H1 (cell line): ENCODE measurements around the gene P4HB. TPM values are rescaled to one million over a fixed set of nuclear protein-coding genes. Genes with fewer than 3 reads are reported as not detected.
A peak's percentile ranks its signal among the peaks of the same experiment; 100 is the strongest.

Experiments
- CTCF ChIA-PET: fragments of 300-600 bp; sonication (Branson Sonifier 250); formaldehyde crosslinking; loops from one replicate; lab custom pipeline; 2021; ENCODE audit not compliant: partially characterized antibody; lab: Charles Lee
- POLR2A ChIA-PET: fragments of 300-600 bp; sonication (Branson Sonifier 250); formaldehyde crosslinking; loops from one replicate; lab custom pipeline; 2021; ENCODE audit warnings: inconsistent platforms; ENCODE audit not compliant: partially characterized antibody; lab: Charles Lee
- DNase-seq, 2 experiments: peaks; one replicate each; pipeline versions ENCODE4 v3.0.0 to v3.0.0-alpha.2; 2010 to 2022; ENCODE audit warnings: low spot score in 2 of 2, low read depth in 1 of 2, mixed read lengths in 1 of 2
- FAIRE-seq: peaks from 2 replicates; lab custom pipeline; 2011; peaks lifted over from hg19 to GRCh38; lab: Jason Lieb, UNC
- H2AFZ ChIP-seq: 2 replicates; pipeline ENCODE4 v1.8.1; 2012; ENCODE audit warnings: low read length, inconsistent platforms
- H2AK5ac ChIP-seq: 2 replicates; pipeline ENCODE4 v1.6.1; 2013; ENCODE audit warnings: low read depth, low read length
- H2BK120ac ChIP-seq: replicated peaks from 2 replicates; pipeline ENCODE3; 2013; ENCODE audit warnings: low read depth, low read length, inconsistent platforms
- H2BK12ac ChIP-seq: 2 replicates; pipeline ENCODE4 v1.6.1; 2013; ENCODE audit warnings: low read depth, low read length
- H2BK15ac ChIP-seq: 2 replicates; pipeline ENCODE4 v1.6.1; 2013; ENCODE audit warnings: low read length
- H2BK20ac ChIP-seq: 2 replicates; pipeline ENCODE4 v1.6.1; 2013; ENCODE audit warnings: low read length
- H2BK5ac ChIP-seq: 2 replicates; pipeline ENCODE4 v1.6.1; 2013; ENCODE audit warnings: low read depth, low read length
- H3K14ac ChIP-seq: 2 replicates; pipeline ENCODE4 v1.6.1; 2013; ENCODE audit warnings: inconsistent platforms; ENCODE audit not compliant: insufficient read length
- H3K18ac ChIP-seq: 2 replicates; pipeline ENCODE4 v1.6.1; 2013; ENCODE audit warnings: low read length; ENCODE audit errors: extremely low read depth
- H3K23ac ChIP-seq: 2 replicates; pipeline ENCODE4 v1.6.1; 2013; ENCODE audit warnings: inconsistent platforms; ENCODE audit not compliant: insufficient read length
- H3K23me2 ChIP-seq: 2 replicates; pipeline ENCODE4 v1.6.1; 2013; ENCODE audit warnings: low read depth, low read length
- H3K27ac ChIP-seq: 2 replicates; pipeline ENCODE4 v1.6.1; 2011; ENCODE audit warnings: low read depth, low read length, inconsistent platforms
- H3K27me3 ChIP-seq, 4 experiments: replicated peaks in 1 of 4; 1 replicate in 1 of 4; 2 replicates in 3 of 4; pipeline versions ENCODE4 v1.6.1 to v1.8.1; 2011 to 2013; ENCODE audit warnings: low read length in 3 of 4, mild to moderate bottlenecking in 3 of 4, inconsistent platforms in 2 of 4, mixed read lengths in 2 of 4, moderate library complexity in 1 of 4; ENCODE audit not compliant: control insufficient read depth in 3 of 4, insufficient read depth in 3 of 4; ENCODE audit errors: extremely low read depth in 1 of 4
- H3K36me3 ChIP-seq, 4 experiments: 2 replicates each; pipeline versions ENCODE4 v1.6.1 to v1.8.1; 2011 to 2013; ENCODE audit warnings: mild to moderate bottlenecking in 4 of 4, low read length in 3 of 4, moderate library complexity in 2 of 4, control low read depth in 1 of 4, inconsistent platforms in 1 of 4; ENCODE audit not compliant: insufficient read depth in 4 of 4, control insufficient read depth in 2 of 4
- H3K4ac ChIP-seq: replicated peaks from 2 replicates; pipeline ENCODE3; 2013; ENCODE audit warnings: low read length, low read depth, mixed read lengths, inconsistent platforms; ENCODE audit not compliant: insufficient read length
- H3K4me1 ChIP-seq, 4 experiments: replicated peaks in 1 of 4; 1 replicate in 1 of 4; 2 replicates in 3 of 4; pipeline versions ENCODE4 v1.6.1 to v1.8.1; 2011 to 2013; ENCODE audit warnings: low read length in 3 of 4, inconsistent platforms in 2 of 4, mixed read lengths in 1 of 4; ENCODE audit not compliant: insufficient read depth in 4 of 4, control insufficient read depth in 3 of 4
- H3K4me2 ChIP-seq, 2 experiments: 2 replicates each; pipeline versions ENCODE4 v1.6.1 to v1.8.1; 2011 to 2013; ENCODE audit warnings: low read depth in 2 of 2, low read length in 2 of 2, control low read depth in 1 of 2, inconsistent platforms in 1 of 2, mild to moderate bottlenecking in 1 of 2; ENCODE audit not compliant: insufficient read depth in 1 of 2
- H3K4me3 ChIP-seq, 4 experiments: fragments of 200-600, 300-600 bp in 1 of 4; sonication (generic), shearing (Covaris generic), sonication (Bioruptor Twin) in 1 of 4; 2 replicates each; pipeline versions ENCODE4 v1.5.1 to v1.8.1; 2011 to 2016; ENCODE audit warnings: low read length in 4 of 4, low read depth in 3 of 4, control low read depth in 2 of 4, inconsistent platforms in 2 of 4, mild to moderate bottlenecking in 2 of 4, mixed read lengths in 1 of 4, moderate library complexity in 1 of 4; ENCODE audit not compliant: insufficient read depth in 2 of 4; ENCODE audit errors: extremely low read depth in 1 of 4
- H3K56ac ChIP-seq: replicated peaks from 2 replicates; pipeline ENCODE3; 2013; ENCODE audit warnings: low read depth, mild to moderate bottlenecking, mixed read lengths, low read length, inconsistent platforms; ENCODE audit not compliant: insufficient read length
- H3K79me1 ChIP-seq: 2 replicates; pipeline ENCODE4 v1.6.1; 2013; ENCODE audit warnings: low read depth, low read length, control low read depth
- H3K79me2 ChIP-seq, 2 experiments: 2 replicates each; pipeline versions ENCODE4 v1.6.1 to v1.8.1; 2012 to 2013; ENCODE audit warnings: low read length in 2 of 2, mild to moderate bottlenecking in 2 of 2, inconsistent platforms in 1 of 2; ENCODE audit not compliant: insufficient read depth in 2 of 2, control insufficient read depth in 1 of 2
- H3K9ac ChIP-seq, 4 experiments: replicated peaks in 1 of 4; 1 replicate in 1 of 4; 2 replicates in 3 of 4; pipeline versions ENCODE4 v1.6.1 to v1.8.1; 2011 to 2013; ENCODE audit warnings: low read depth in 3 of 4, low read length in 3 of 4, control low read depth in 2 of 4, mild to moderate bottlenecking in 2 of 4, moderate library complexity in 2 of 4, inconsistent platforms in 1 of 4; ENCODE audit errors: extremely low read depth in 1 of 4
- H3K9me3 ChIP-seq, 2 experiments: 2 replicates each; pipeline versions ENCODE4 v1.6.1 to v1.8.1; 2012 to 2013; ENCODE audit warnings: mild to moderate bottlenecking in 2 of 2, moderate library complexity in 2 of 2, control low read depth in 1 of 2, inconsistent platforms in 1 of 2, low read depth in 1 of 2, low read length in 1 of 2, mixed read lengths in 1 of 2; ENCODE audit not compliant: insufficient read depth in 2 of 2
- H4K20me1 ChIP-seq, 2 experiments: replicated peaks in 1 of 2; 2 replicates each; pipeline versions ENCODE3 to v1.8.1; 2011 to 2013; ENCODE audit warnings: inconsistent platforms in 2 of 2, low read length in 2 of 2, mild to moderate bottlenecking in 1 of 2; ENCODE audit not compliant: insufficient read depth in 2 of 2, control insufficient read depth in 1 of 2
- H4K5ac ChIP-seq: 2 replicates; pipeline ENCODE4 v1.6.1; 2013; ENCODE audit warnings: low read length, low read depth, mixed read lengths, inconsistent platforms; ENCODE audit not compliant: insufficient read length
- H4K8ac ChIP-seq: 2 replicates; pipeline ENCODE4 v1.8.0; 2013; ENCODE audit warnings: mild to moderate bottlenecking, moderate library complexity, low read length, inconsistent platforms; ENCODE audit not compliant: insufficient read depth; ENCODE audit errors: extremely low read depth
- H4K91ac ChIP-seq: replicated peaks from 2 replicates; pipeline ENCODE3; 2013; ENCODE audit warnings: low read length, mixed read lengths, inconsistent platforms; ENCODE audit not compliant: insufficient read length
- ATF3 ChIP-seq: IDR thresholded peaks from 2 replicates; pipeline ENCODE4 v1.6.1; 2011; ENCODE audit warnings: low read depth, mild to moderate bottlenecking, low read length; ENCODE audit not compliant: insufficient read depth
- CBX5 ChIP-seq: fragments of 300-800, 300-1000 bp; sonication (generic); IDR thresholded peaks from 2 replicates; pipeline ENCODE4 v1.7.1; 2016; ENCODE audit warnings: antibody characterized with exemption, low read length, low read depth
- CHD2 ChIP-seq: IDR thresholded peaks from 2 replicates; pipeline ENCODE4 v1.6.1; 2012; ENCODE audit warnings: low read length, improper control_type of control experiment
- CREB1 ChIP-seq: IDR thresholded peaks from 2 replicates; pipeline ENCODE4 v1.6.1; 2012; ENCODE audit warnings: inconsistent platforms
- JUND ChIP-seq: IDR thresholded peaks from 2 replicates; pipeline ENCODE4 v1.6.1; 2011; ENCODE audit warnings: mild to moderate bottlenecking, improper control_type of control experiment, low read length
- KDM1A ChIP-seq: fragments of 200-600, 300-600 bp; sonication (generic); IDR thresholded peaks from 2 replicates; pipeline ENCODE4 v1.7.1; 2016; ENCODE audit warnings: mild to moderate bottlenecking, low read length, borderline replicate concordance
- RAD21 ChIP-seq, 2 experiments: IDR thresholded peaks in 1 of 2; conservative IDR thresholded peaks in 1 of 2; 2 replicates each; pipeline ENCODE4 v1.6.1; 2011; ENCODE audit warnings: low read depth in 2 of 2, low read length in 2 of 2, improper control_type of control experiment in 1 of 2, inconsistent platforms in 1 of 2, mild to moderate bottlenecking in 1 of 2, moderate library complexity in 1 of 2
- SIN3A ChIP-seq, 2 experiments: IDR thresholded peaks in 1 of 2; conservative IDR thresholded peaks in 1 of 2; 2 replicates each; pipeline ENCODE4 v1.6.1; 2011 to 2012; ENCODE audit warnings: low read length in 2 of 2, improper control_type of control experiment in 1 of 2, low read depth in 1 of 2, mild to moderate bottlenecking in 1 of 2
- USF2 ChIP-seq: IDR thresholded peaks from 2 replicates; pipeline ENCODE4 v1.6.1; 2011; ENCODE audit warnings: low read length, improper control_type of control experiment
- WGBS, 2 experiments: shearing (Covaris generic) in 1 of 2; methylation state at CpG; one replicate each; pipeline versions ENCODE4 v1.1.6 to v1.1.7; 2013 to 2015; ENCODE audit warnings: low lambda C conversion rate in 2 of 2, mixed read lengths in 2 of 2, inconsistent platforms in 1 of 2, low coverage in 1 of 2, missing lambda C conversion rate in 1 of 2; ENCODE audit not compliant: insufficient replicate concordance in 2 of 2, insufficient coverage in 1 of 2, insufficient read length in 1 of 2; ENCODE audit errors: extremely low coverage in 1 of 2, missing lambda C conversion rate in 1 of 2; 5-methylcytosine and 5-hydroxymethylcytosine counted together
- polyA plus RNA-seq, 7 experiments: library from polyadenylated mRNA; depleted of rRNA in 3 of 7; stranded (reverse) in 5 of 7; unstranded in 2 of 7; fragments of >200 nt in 5 of 7; fragments of 200-250 nt in 2 of 7; gene quantifications; 1 replicate in 5 of 7; 2 replicates in 1 of 7; 4 replicates in 1 of 7; pipeline versions ENCODE4 v1.2.1 to v1.2.3, GENCODE V29; 2011 to 2013; ENCODE audit warnings: missing spikeins in 2 of 7, mixed read lengths in 2 of 7
- total RNA-seq: library from RNA; stranded (reverse); fragmentation: NEBNext Ultra II Directional; extraction: Animal tissue kit (Norgen Biotek cat#: 25700); gene quantifications from 2 replicates; pipeline ENCODE4 v1.2.1, GENCODE V29; 2021

The P4HB gene
- total and polyA plus RNA-seq, 2 of the 8 experiments (the other 6 are each of a cell fraction or from before 2014, with no cell fraction given) = 41.4 to 379 TPM

GRCh38 chr17:81804559-81805399 lies 55.6 kb downstream of the P4HB start:
- no peak overlapping the region for H2BK120ac ChIP-seq
- H3K23me2 ChIP-seq = peaks cover 5% of the 10 kb centered on the region; the same call in 1 of the 2 replicates
- H4K5ac ChIP-seq = no peak overlapping the region
- no peak overlapping the region for H2BK12ac ChIP-seq
- no peak overlapping the region for H3K27ac ChIP-seq
- FAIRE-seq (no peak), DNase-seq (peak in 1 of 2 experiments; percentile 69)
- WGBS, 2 experiments = 30% methylated on average over 27 of the region's 65 CpGs; no CpG with 5 or more reads in 1 of the 2 experiments
- no peak overlapping the region for H2BK5ac ChIP-seq
- H3K18ac ChIP-seq = no peak overlapping the region
- peaks cover 0 to 1% of the 10 kb centered on the region in 2 experiments for H4K20me1 ChIP-seq
- H2BK15ac ChIP-seq = no peak overlapping the region
- H3K56ac ChIP-seq = no peak overlapping the region
- peaks cover 0 to 3% (median 0%) of the 10 kb centered on the region in 4 experiments; a peak in 3 of 7 replicates for H3K4me1 ChIP-seq
- no peak overlapping the region for H3K23ac ChIP-seq
- H2AFZ ChIP-seq = no peak overlapping the region
- H2BK20ac ChIP-seq = no peak overlapping the region
- ChIA-PET POLR2A (interaction anchor here (0.8 to 2.1 kb wide), 8 partner anchors 10 to 83 kb away, joined by 3 to 6 read pairs (median 4); partner anchors contain the start of gene MCRIP1), CTCF (interaction anchor here (1.1 to 4.5 kb wide), 7 partner anchors 10 to 69 kb away, joined by 3 to 19 read pairs (median 5); no protein-coding TSS in a partner anchor)
- H4K8ac ChIP-seq = peak overlapping the region; percentile 51; the same call in 1 of the 2 replicates
- H3K79me2 ChIP-seq = no peaks in the 10 kb centered on the region
- no peak overlapping the region for H3K14ac ChIP-seq
- peak overlapping the region; percentile 23 to 64 (median 32); a peak in 6 of 8 replicates for H3K4me3 ChIP-seq
- peak overlapping the region; percentile 94 for H3K4ac ChIP-seq
- H2AK5ac ChIP-seq = no peak overlapping the region
- H3K79me1 ChIP-seq = no peaks in the 10 kb centered on the region
- no peak overlapping the region for H4K91ac ChIP-seq
- H3K27me3 ChIP-seq = peaks cover 38 to 61% (median 53%) of the 10 kb centered on the region in 4 experiments
- H3K9me3 ChIP-seq = no peaks in the 10 kb centered on the region
- H3K36me3 ChIP-seq = peaks cover 0 to 10% (median 0%) of the 10 kb centered on the region in 4 experiments; a peak in 1 of 8 replicates
- peak overlapping the region; percentile 37 to 86 for H3K4me2 ChIP-seq
- no peak overlapping the region for H3K9ac ChIP-seq
- no peak for TF ChIP-seq RAD21 (IDR thresholded peaks at IDR 0.05 in 1 of 2, conservative IDR thresholded peaks at IDR 0.05 in 1 of 2; ENCODE audit: low read depth in 2 of 2, low read length in 2 of 2)
- 0 out of 2 replicates have a peak, but pooled peaks have one; percentile 15 for TF ChIP-seq USF2
- no peak for TF ChIP-seq ATF3
- TF ChIP-seq CHD2 = no peak
- TF ChIP-seq CBX5 = no peak
- TF ChIP-seq SIN3A (conservative IDR thresholded peaks at IDR 0.05 in 1 of 2, IDR thresholded peaks at IDR 0.05 in 1 of 2; ENCODE audit: low read depth in 1 of 2, low read length in 2 of 2) = no peak
- no peak for TF ChIP-seq CREB1
- no peak for TF ChIP-seq KDM1A
- TF ChIP-seq JUND = no peak
